ENCODE results near the gene MTERF4. TPM values are rescaled to one million over a fixed set of nuclear protein-coding genes. Genes with fewer than 3 reads are reported as not detected.

The MTERF4 gene
- total and polyA plus RNA-seq, 7 donors, result 27.3 to 48.0 (median 32.8) TPM

GRCh38 chr2:241063587-241063986, 38.5 kb downstream of the MTERF4 start:
- Histone ChIP-seq H3K4me1 (no peaks in the 10 kb centered on the region), H3K9me3 (no peaks in the 10 kb centered on the region), H3K27ac (no peak overlapping the region), H3K27me3 (ENCODE audit: insufficient read depth in 3 of 3, low read length in 2 of 3) (no peaks in the 10 kb centered on the region), H3K4me3 (no peak overlapping the region), H3K36me3 (ENCODE audit: insufficient read depth in 1 of 2, low read depth in 1 of 2) (peaks cover 0 to 43% of the 10 kb centered on the region in 2 donors)
- no peak for TF ChIP-seq CTCF (IDR thresholded peaks at IDR 0.05)
- DNase-seq (no peak), ATAC-seq (peak in 1 of 4 donors; percentile 17)
- intact Hi-C loops (cut with DNase I), result no loop called here
- 26 to 60% (median 40%) methylated on average over 4 to 8 of the region's 8 CpGs for WGBS, 3 donors

- 38 to 55% (median 55%) methylated on average over 13 of the region's 13 CpGs for WGBS, 3 donors
- Histone ChIP-seq H3K27ac (no peak overlapping the region), H3K4me1 (no peaks in the 10 kb centered on the region), H3K4me3 (no peak overlapping the region), H3K9me3 (no peaks in the 10 kb centered on the region), H3K36me3 (ENCODE audit: insufficient read depth in 1 of 2, low read depth in 1 of 2) (peaks cover 0 to 42% of the 10 kb centered on the region in 2 donors), H3K27me3 (ENCODE audit: insufficient read depth in 3 of 3, low read length in 2 of 3) (no peaks in the 10 kb centered on the region)
- no peak for ATAC-seq
- peak in 1 of 2 donors; percentile 52 for DNase-seq
- intact Hi-C loops (cut with DNase I), result no loop called here
- no peak for TF ChIP-seq CTCF (IDR thresholded peaks at IDR 0.05)
Observed at GRCh38 chr2:241063093-241063551, 39.0 kb downstream of the MTERF4 start.

GRCh38 chr2:241062389-241063092, 39.5 kb downstream of the MTERF4 start:
- DNase-seq, result no peak
- Histone ChIP-seq H3K36me3 (ENCODE audit: insufficient read depth in 1 of 2, low read depth in 1 of 2) (peaks cover 0 to 40% of the 10 kb centered on the region in 2 donors), H3K9me3 (no peaks in the 10 kb centered on the region), H3K4me3 (no peak overlapping the region), H3K27ac (no peak overlapping the region), H3K4me1 (no peaks in the 10 kb centered on the region), H3K27me3 (ENCODE audit: insufficient read depth in 3 of 3, low read length in 2 of 3) (no peaks in the 10 kb centered on the region)
- no peak for ATAC-seq
- no peak for TF ChIP-seq CTCF (IDR thresholded peaks at IDR 0.05)
- intact Hi-C loops (cut with DNase I), result no loop called here
- WGBS, 3 donors, result 67 to 75% (median 69%) methylated on average over 15 of the region's 15 CpGs

- no peaks in the 10 kb centered on the region for H3K27me3 ChIP-seq (ENCODE audit: insufficient read depth in 3 of 3, low read length in 2 of 3)
- ATAC-seq, result no peak
- no peak for TF ChIP-seq CTCF (IDR thresholded peaks at IDR 0.05)
- H3K4me1 ChIP-seq, result no peaks in the 10 kb centered on the region
- H3K9me3 ChIP-seq, result no peaks in the 10 kb centered on the region
- no peak for DNase-seq
- 75 to 79% (median 75%) methylated on average over 6 of the region's 6 CpGs for WGBS, 3 donors
- peaks cover 0 to 32% of the 10 kb centered on the region in 2 donors for H3K36me3 ChIP-seq (ENCODE audit: insufficient read depth in 1 of 2, low read depth in 1 of 2)
- H3K27ac ChIP-seq, result no peak overlapping the region
- intact Hi-C loops (cut with DNase I), result no loop called here
- no peak overlapping the region for H3K4me3 ChIP-seq
Observed at GRCh38 chr2:241061275-241061674, 40.8 kb downstream of the MTERF4 start.
